Astrocyte of the hippocampus (primary cell): ENCODE results near the gene BRD7.
A peak's percentile ranks its signal among the peaks of the same experiment; 100 is the strongest.

Experiments
- DNase-seq: peaks from one replicate; pipeline ENCODE4 v3.0.0; 2011; ENCODE audit warnings: low read depth, low spot score

BRD7 gene

DNA sequence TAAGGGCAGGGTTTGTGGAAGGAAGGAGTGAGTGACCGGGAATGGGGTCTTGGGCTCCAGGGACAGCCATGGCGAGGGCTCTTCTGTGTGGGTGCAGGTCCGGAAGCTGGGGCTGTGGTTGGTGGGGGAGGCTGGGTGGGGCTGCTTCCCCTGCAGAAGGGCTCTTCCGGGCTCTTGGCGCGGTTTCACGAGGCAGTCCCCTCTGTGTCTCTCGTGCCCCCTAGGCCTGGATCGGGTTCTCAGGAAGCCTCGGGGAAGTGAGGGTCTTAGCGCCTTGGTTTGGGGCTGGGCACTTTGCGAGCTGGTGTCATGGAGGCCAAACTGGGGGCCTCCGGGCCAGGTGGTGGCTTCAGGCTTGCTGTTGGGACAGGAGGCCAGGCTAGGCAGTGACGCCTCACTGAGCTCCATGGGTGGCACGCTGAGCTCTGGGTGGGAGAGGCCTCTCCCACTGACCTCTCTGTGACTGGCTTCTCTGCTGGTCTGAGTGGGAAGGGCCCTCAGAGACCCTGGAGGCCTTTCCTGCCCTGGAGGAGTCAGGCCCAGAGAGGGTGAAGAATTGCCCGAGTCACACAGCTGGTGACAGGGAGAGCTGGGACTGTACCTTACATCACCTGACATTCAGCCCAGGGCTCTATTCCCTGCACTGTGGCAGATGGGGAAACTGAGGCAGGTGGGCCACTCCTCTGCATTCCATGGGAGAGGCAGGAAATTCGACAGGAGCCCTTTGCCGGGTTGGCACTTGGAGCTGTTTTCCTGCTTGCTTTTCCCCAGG lies 94.3 kb downstream of the BRD7 start:
- DNase-seq, result no peak

DNA sequence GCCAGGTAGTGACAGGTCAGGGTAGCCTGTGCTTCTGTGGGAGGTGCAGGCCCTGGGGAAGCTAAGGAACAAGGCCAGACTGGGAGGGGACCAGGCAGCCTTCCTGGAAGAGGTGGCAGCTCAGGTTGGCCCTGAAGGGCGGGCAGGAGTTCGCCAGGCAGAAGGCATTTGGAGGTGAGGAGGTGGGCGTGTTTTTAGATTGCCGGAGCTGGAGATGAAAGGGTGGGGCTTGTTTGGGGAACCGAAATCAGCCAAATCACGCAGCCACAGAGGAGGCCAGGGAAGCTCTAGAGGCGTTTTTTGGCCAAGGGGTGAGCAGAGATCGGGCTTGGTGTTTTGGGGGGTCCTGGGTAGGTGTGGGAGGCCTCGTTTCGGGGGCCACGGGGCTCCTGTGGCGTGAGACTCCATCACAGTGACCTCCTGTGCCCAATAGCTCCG lies 94.9 kb downstream of the BRD7 start:
- DNase-seq, result no peak

DNA sequence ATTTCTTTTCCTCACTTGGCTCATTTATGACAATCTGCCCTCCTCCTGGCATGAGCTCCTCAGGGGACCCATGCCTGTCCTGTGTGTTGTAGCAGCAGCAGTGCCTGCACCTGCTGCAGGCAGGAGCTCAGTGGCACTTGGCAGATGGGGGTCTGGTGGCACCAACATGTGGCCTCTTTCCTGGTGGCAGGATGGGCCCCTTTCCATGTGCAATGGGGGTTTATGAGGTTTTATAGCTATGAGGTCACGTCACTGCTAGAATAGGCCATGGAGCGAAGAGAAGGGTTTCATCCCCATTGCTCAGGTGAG lies 95.5 kb downstream of the BRD7 start:
- DNase-seq, result no peak

- no peak for DNase-seq
Measured at GRCh38 chr16:50272687-50273381, 96.0 kb downstream of the BRD7 start.

- DNase-seq, result no peak
Measured at GRCh38 chr16:50272111-50272571, 96.6 kb downstream of the BRD7 start.

GRCh38 chr16:50271148-50272041 lies 97.4 kb downstream of the BRD7 start:
- no peak for DNase-seq

DNA sequence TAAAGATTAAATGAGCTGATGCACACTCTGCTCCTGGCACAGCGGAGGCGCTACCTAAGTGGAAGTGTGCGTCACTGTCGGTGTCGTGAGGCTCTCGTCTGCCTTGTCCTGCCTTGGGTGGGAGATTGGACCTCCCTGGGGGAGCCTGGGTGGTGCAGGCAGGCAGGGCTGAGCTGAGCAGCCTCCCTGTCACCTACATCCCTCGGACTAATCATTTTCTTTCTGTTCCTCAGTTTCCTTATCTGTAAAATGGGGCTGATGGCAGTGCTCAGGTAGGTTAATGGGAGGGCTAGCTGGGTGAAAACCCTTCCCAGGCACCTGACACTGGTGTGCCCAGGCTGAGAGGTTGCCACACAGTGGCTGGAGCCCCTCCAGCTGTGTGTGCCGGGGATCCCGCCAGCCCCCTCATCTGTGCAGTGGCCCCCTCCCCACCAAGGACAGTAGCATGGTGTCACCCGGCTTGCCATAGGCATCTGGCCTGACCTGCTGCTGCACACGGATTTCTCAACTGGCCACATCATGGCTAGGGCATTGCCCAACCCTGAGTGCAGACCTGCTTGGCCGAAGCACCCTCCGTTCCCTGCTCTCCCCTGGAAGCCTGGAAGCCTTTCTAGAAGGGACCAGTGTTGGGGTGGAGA lies 98.2 kb downstream of the BRD7 start:
- no peak for DNase-seq

GRCh38 chr16:50269769-50270509 lies 98.8 kb downstream of the BRD7 start:
- DNase-seq, result no peak

DNA sequence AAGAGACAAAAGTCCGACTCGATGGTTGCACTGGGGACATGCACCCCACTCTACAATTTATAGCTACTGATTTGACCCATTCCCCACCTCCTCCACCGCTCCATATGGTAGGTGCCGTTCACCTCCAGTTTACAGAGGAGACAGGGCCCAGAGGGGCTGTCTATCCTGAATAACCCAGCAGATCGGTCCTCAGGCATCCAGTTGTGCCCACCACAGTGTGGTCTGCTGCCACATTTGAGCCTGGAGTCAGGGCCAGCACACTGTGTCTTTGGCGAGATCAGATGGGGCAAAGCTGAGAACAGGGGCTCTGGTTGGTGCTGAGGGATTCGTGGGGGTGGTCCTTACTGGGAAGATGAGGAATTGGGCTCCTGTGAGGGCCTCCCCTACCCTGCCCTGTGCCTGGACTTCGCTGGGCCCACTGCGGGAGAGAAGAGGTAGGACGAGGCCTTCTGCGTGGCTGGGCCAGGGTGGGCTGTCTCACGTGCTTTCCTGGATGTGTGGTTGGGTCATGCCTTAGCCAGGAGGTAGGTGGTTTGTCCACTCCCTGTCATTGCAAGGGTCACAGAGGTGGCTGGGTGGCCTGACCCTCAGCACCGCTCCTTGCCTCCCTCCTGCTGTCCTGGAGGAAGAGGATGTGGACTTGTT lies 99.6 kb downstream of the BRD7 start:
- DNase-seq, result no peak

DNA sequence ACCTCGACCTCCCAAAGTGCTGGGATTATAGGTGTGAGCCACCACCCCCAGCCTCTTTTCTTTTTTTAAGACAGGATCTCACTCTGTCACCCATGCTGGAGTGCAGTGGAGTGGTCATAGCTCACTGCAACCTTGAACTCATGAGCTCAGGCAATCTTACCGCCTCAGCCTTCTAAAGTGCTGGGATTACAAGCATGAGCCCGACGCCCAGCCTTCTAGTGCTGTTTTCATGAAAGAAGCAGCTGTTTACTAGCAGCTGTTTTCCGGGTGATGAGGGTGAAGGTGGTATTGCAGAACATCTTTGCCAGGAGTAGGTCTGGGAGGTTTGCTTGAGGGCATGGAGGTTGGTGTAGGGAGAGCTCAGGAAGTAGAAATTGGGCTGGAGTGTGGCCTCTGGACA lies 100.4 kb downstream of the BRD7 start:
- DNase-seq, result no peak

DNA sequence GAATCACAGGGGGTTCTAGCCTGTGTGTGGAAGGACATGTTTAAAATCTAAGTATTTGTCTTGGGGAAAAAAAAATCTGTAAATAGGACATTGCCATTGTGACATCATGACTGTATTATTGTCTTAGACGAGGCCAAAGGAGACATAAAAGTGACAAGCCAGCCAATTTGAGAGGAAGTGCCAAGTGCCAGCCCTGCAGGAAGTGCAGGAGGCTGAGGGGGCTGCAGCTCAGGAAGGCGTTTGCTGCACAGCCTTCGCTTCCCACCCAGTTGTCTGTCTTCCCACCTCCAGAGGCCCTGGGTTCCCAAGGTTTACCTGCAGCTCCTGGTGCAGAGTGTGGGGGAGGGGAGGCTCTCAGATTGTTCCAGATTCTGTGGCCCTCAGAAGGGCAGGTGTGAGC lies 101.1 kb downstream of the BRD7 start:
- DNase-seq, result no peak

- no peak for DNase-seq
Measured at GRCh38 chr16:50267151-50267631, 101.6 kb downstream of the BRD7 start.

- peak; percentile 93 for DNase-seq
Measured at GRCh38 chr16:50266337-50267091, 102.3 kb downstream of the BRD7 start, which contains the start of gene ADCY7. Gene ADCY7 (plus strand): TSS chr16:50266551. CDS start chr16:50288180, 21,629 bp downstream.
